GM18907 (cell line): ENCODE measurements around the gene MACROD2.

Experiments used
- ATAC-seq: cut with Tn5 transposase; IDR thresholded peaks from one replicate; pipeline ENCODE4 v1.9.1; 2021; ENCODE audit warnings: mild to moderate bottlenecking, moderate library complexity; ENCODE audit not compliant: unreplicated experiment

The MACROD2 gene

DNA sequence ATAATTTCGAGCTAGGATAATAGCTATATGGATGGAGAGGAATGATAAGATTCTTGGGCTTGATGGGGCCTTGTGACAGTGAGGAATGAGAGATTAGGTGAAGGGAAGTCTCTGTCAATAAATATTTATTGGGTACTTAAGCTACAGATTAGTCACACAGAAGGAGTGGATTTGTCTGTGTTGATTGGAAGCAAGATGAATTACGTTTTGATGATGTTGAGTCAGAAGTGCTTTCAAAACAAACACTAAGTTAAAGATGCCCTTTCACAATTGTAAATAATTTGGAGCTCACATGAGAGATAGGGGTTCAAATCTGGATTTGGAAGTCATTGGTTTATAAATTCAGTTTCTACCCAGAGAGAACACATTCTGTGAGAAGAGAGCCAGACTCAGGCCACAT lies 1743.7 kb downstream of the MACROD2 start:
- no peak for ATAC-seq

DNA sequence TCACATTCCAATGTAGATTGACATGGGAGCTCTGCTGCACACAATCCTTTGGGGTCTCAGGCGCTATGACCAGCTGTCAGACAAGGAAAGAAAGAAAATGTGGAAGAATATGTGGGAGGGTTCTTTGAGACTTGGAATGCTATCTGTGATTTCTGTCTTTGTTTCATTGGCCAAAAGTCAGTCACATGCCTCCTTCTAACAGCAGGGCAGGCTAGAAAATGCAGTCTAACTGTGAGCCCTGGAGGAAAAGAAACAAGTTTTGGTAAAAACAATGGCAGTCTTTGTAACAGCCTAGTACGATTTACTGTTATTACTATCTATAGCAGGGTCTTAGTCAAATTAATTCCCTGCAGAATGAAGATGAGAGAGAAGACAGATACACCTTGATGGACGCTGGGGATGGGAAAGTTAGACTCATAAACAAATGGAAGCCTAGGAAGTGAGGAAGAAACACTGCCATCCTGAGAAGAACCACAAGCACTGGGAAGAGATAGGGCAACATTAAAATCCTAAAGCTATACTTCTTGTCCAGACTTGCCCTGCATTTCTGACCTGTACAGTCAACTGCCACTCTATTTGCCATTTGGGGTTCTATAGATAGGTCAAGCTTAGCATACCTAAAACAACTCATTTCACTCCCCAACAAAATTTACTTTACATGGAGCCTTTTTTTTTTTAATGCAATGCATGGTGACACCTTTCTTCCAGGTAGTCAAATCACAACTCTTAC lies 1744.9 kb downstream of the MACROD2 start:
- no peak for ATAC-seq

DNA sequence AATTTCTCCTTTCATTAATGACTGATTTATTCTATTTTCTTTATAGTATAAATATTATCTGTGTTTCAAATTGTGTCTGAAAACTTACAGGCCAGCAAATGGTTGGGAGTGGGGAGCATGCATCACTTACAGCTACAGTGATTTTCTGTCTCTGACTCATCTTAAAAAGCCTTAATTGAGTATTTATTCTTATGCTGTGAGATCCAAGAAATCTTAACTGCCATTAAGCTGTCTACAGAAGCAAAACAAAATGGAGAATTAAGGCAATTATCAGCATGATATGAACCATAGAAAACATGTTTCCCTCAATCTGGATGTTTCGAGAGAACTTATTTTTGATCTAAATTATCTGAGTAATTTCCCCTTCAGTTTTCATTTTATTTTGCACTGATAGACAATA lies 1746.8 kb downstream of the MACROD2 start:
- ATAC-seq, result no peak

DNA sequence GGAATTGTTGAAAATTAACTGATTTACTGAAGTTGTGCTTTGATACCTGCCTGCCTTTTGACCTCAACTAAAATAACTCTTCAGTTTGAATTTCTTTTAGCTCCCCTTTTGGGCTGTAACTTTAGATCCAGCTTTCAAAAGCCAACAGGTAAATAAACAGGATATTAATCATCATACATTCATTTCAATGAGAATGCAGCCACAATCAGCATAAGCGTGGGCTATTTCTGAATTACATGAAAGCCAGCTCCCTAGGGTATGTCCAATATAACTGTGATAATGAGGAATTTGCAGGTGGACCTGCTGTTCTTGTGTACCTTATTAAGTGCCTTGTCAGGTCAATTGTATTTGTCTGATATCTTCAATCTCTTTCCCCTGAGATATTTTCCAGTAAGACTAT lies 1747.3 kb downstream of the MACROD2 start:
- no peak for ATAC-seq

DNA sequence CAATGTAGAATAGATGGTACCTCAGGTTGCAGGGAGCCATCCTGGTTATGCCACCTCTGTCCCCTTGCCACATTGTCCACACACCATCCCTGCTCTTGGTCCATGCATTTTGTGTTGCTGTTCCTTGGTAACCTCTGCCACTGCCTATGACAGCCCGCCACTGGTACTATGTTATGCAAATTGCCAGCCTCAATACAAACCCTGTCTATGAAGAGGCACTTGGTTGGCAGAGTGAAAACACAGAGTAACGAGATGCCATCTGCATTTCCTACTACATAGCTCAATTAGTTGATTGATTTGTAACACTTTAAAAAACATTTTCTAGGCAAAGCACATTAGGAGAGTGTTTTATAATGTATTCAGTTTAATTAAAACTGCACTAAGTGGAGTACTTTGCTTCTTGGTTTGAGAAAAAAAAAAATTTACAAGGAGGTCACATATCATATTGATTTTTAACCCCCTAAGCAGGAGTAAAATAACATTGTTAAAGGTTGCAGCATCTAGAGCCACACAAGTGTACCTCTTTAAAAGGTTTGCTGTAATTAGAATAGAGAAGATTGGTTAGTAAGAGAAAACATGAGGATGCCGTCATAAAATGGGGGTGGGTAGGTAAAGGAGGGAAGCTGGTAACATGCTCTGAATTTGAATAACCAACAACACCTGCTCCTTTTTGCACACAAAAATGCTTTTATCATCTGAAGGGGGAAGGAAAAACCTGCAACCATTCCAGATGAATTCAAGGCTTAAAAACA lies 1760.9 kb downstream of the MACROD2 start:
- ATAC-seq, result no peak

DNA sequence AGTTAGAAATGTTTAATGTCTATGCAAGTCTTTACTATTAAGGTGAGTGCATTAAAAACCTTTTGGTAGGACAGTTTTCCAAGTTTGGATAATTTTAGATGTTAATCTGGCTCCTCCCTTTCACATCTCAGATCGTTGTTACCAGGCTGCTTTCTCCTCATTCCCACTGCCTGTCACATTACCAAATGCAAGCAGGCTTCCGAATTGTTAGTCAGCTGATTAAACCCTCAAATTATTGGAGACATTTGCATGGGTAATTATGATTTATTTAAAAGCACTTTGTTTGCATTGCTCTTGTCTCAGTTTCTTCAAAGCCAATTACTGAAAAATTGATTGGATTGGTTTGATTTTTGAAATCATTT lies 1761.4 kb downstream of the MACROD2 start:
- no peak for ATAC-seq

DNA sequence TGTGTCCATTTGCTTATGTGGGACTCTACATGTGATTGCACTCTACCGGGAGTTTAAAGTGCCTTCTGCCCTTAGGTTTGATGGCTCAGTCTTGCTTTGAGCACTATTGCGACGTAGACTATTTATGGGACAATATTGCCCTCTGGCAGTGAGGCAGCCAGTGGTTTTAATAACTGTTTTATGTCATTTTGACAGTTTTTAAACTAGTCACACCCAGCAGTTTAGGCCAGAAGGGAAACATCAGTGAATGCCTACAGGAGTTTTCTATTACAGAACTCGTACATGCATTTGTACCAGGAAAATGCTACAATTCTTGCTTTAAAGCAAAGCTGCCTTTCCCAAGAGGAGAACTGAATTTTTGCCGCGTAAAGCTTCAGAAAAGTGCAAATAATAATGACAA lies 1764.3 kb downstream of the MACROD2 start:
- no peak for ATAC-seq

DNA sequence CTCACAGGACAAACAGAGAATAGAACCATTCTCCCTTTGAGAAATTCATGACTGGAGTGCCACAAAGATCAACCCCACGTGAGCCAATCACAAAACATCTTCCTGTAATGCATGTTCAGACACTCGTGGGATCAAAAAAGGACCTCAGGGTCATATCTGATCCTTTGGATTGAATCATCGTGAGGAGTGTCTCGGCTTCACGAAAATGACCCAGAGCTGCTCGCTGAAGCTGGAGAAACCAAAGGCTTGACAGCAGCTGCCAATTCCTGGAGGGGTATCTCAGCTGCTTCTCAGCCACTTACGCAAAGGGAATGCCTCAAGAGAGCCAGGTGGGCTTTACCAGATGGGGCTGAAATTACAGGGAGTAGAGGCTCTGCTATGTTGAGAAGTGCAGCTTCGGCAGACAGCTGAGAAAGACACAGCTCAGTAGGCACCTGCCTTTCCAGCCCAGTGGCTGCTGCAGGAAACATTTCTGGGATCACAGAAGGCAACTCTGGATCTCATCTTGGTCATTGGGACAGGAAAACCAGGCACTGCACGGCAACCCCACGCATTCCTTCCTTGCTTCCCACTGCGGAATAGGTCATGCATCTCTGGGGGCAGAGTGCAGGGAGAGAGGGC lies 1764.8 kb downstream of the MACROD2 start:
- no peak for ATAC-seq

DNA sequence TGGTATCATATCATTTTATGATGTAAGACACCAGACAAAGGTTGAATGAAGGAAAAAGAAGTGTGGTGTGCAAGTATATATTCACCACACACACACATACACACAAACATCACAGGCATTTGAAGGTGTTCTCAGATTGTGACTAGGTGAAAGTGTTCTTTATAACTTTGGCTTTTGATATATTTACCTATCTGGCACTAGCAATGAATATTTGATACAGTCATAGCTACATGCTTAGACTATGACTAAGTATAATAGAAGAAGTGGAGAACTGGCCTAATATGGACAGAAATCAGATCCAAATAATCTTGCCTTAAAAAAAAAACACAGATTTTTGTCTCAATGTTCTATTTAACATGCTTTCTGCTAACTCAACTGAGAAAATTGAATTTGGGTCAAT lies 1768.0 kb downstream of the MACROD2 start:
- no peak for ATAC-seq

DNA sequence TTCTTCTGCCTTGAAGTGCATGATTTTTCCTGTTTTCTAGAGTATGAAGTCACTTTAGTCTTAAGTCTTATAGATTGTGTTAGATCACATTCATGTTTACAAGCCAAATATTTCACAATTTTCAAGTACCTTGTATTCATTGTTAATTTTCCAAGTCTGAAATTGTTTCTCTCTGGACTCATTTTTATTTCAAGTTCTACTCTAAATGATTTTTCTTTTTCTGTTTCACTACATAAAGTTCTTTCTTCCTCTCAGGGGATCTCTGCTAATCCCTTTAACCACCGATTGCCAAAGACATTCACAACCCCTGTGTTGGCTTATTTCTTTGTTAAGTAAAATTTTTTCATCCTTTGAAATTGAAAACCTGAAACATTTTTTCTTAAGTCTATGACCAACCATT lies 1772.3 kb downstream of the MACROD2 start:
- no peak for ATAC-seq

DNA sequence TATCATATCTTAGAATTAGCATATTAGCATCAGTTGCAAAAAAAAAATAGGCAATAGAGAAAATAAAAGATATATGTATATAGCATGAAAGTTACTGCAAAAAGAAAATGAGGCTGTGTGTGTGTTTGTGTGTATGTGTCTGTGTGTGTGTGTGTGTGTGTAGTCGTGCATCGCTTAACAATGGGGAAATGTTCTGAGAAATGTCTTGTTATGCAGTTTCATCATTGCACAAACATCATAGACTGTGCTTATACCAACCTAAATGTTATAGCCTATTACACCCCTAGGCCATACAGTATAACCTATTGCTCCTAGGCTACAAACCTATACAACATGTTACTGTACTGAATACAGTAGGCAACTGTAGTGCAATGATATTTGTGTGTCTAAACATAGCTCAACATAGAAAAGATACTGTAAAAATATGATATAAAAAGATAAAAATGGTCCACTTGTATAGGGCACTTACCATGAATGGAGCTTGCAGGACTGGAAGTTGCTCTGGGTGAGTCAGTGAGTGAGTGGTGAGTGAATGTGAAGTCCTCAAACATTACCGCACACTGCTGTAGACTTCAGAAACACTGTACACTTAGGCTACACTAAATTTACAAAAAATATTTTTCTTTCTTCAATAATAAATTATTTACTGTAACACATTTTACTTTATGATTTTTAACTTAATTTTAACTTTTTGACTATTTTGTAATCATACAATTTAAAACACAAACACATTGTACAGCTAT lies 1772.9 kb downstream of the MACROD2 start:
- no peak for ATAC-seq

DNA sequence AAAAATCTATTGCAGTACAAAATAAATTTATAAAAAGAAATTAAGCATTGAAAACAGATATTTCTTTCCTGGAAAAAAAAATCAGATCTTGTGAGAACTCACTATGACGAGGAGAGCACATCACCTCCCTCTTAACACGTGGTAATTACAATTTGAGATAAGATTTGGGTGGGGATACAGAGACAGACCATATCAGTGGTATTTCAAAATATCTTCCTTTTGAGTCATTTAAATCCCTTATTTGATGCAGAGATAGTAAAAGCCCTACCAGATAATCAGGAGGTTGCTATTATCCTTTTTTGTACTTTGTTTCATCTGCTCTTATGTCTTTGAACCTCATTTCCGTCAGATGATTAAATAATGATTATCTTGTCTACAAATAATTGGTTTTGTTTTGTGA lies 1777.5 kb downstream of the MACROD2 start:
- no peak for ATAC-seq

DNA sequence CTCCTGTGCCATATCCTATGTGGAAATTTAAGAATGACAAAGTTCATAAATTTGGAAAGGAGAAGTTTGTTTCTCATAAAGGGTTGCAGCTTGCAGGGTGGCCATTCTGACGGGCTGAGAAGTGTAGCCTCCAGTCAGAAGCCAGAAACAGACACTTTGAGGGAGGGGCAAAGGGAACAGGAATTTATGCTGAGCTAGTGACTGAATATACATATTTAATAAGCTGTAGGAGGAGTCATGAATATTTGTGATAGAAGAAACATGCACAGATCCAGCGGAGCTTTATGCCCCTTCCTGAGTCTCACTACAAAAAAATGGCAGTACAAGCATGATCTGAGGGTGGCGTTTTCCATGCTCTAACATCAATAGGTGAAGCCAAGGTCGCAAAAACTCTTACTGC lies 1779.6 kb downstream of the MACROD2 start:
- no peak for ATAC-seq

DNA sequence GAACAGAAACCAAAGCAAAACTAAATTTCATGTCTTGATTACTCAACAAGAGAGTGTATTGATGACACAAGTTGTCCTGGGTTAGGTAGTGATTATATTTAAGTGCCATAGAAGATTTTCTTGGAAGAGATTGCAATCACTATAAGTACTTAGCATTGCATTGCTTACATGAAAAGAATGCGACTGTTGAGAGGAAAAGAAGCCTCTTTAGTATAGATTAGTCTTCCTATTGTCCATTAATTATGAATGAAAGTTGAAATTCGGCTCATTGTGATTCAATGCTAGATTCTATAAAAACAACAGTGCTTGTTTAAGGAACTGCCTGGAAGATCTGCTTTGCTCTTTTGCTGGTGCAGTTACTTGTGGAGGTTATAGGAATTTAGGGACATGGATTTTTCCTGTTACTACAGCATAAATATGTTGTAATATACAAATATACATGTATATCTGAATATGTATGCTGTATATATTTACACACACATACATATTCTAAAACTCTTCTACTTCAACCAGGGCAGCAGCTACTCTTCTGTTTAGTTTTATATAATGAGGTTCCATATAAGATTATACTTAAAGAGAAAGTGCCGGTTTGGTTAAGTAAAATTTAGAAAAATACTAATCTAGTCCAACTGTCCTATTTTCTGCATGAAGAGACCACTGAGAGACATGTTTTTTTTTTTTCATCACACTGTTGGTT lies 1781.6 kb downstream of the MACROD2 start:
- no peak for ATAC-seq

DNA sequence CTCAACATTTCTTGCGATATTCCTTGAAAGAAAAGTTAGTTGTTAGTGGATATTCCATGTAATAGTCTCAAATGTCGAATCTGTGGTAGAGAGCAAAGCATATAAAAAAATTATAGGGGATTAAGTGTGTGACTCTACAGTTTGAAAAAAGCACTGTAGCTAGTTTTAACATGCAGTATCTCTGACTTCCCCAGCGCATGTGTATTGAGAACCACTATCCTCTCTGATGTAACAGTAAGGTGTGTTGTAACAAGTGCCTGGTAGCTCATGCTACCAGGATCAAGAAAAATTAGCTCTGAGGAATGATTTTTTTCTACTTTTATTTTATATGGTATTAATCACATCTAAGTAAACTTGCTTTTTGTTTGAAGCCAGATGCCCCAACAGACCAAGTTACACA lies 1788.7 kb downstream of the MACROD2 start:
- no peak for ATAC-seq

DNA sequence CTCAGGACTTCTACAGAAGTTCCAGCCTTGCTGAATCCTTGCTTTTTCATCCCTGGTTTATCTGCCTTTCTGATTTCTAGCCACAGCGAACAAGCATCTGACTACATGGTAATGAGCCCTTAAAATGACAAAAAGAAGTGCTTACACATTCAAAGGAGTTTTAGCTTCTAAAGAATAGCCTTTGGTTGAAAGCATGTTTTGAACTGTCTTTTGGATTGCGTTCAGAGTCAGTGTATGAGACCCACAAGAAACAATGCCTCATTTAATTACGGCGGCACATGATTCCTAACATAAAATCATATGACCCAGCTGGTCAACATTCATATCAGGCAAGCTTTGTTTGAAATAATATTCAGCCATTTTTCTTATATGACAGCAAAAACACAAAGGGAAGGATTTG lies 1793.8 kb downstream of the MACROD2 start:
- ATAC-seq, result no peak

DNA sequence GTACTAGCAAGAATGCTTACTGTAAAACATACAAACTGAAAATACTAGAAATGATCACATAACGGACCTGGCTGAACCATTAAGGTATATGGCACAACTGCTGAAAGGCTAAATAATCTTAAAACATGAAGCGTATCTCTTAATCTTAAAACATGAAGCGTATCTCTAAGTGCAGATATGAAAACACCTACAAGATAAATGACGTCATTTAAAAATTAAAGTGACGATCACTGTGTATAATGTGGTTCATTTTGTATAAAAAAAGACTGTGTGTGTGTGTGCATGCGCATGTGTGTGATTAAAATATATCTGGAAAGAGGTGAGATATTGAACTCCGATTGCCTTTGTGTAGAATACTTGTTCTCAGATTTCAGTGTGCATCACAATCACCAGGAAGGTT lies 1797.5 kb downstream of the MACROD2 start:
- ATAC-seq, result no peak

DNA sequence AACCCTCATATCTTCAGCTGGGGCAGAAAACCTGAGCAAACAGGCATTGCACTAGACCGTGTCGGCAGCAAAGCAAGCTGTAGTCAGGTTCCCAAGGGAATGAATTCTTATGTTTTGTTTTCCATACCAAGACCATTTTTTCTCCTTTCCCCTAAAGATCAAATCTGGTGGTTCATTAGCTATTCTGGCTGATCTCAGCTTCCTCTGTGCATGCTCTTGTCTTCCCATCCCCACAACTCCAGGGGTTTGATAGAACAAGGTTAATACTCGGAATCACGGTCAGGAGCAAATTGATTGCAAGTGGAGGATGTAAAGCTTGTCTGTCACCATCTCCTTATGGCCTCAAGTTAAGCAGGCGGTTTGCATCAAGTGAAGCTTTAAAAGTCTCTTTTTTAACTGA lies 1799.1 kb downstream of the MACROD2 start:
- ATAC-seq, result no peak

DNA sequence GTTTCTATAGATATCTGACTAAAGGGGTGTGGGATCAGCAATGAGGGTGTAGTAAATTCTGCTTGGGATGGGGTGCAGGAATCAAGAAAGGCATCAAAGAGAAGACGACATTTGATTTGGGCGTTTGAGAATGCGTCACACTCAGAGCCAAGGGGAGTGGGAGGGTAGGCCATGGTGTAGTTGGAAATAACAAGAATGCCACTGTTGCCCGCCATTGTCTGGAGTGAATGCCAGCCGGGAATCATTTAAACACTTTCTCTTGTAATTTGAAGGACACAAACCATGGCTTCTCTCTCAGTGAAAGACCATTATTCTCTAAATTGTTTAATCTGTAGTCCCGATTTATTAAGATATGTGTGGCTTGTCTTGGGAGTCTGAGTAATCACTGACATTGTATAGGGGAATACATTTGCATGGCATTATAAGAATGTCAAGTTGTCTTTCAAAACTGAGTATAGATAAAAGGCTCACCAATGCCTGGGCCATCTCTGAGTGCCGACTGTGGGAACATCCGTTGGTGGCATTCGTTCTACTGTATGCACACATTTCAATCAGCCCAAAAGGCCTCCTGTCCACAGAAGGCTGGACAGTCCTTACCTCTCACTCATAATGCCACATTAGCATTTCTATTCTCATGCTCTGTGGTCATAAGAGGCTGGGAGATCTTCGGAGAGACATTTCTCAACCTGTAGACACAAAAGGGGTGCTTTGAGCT lies 1800.1 kb downstream of the MACROD2 start:
- ATAC-seq, result no peak

DNA sequence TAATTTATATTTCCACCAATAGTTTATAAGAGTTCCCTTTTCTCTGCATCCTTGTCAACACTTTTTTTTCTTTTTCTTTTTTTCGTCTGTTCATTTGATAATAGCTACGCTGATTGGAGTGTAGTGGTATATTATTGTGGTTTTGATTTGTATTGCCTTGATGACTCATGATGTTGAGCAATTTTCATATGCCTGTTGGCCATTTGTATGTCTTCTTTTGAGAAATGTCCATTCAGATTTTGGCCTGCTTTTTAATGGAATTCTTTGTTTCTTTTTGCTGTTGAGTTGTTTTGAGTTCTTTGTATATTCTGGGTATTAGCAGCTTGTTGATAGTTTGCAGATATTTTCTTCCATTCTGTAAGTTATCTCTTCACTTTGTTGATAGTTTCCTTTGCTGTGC lies 1804.6 kb downstream of the MACROD2 start:
- ATAC-seq, result no peak
